ENCODE results near the gene LEF1.

Gene LEF1

DNA sequence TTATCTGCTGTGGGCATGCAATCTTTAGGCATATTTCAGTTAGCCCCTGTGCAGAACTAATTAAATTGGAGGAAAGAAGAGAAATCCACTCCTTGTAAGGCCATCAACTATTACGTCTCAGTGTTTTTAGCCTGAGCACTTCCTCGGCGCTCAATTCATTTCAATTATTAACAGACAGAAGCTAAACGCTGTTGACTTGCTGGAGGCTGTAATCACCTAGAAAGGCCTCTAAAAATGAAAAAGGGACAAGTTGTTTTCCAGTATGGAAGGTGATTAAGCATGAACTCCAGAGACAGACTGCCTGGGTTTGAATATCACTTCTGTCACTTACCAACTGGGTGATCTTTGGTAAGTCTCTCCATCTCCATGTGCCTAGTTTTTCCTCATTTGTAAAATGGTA lies 59.6 kb downstream of the LEF1 start:
- Mint-ChIP-seq H3K27ac (no peak overlapping the region), H3K4me1 (ENCODE audit: low read depth in 2 of 2) (peaks cover 28 to 32% of the 10 kb centered on the region in 2 donors), H3K36me3 (ENCODE audit: insufficient read depth) (no peaks in the 10 kb centered on the region), H3K4me3 (no peak overlapping the region), H3K9me3 (no peaks in the 10 kb centered on the region), H3K27me3 (peaks cover 25 to 43% of the 10 kb centered on the region in 2 donors)
- DNase-seq: no peak
- ATAC-seq (replicated peaks): no peak

DNA sequence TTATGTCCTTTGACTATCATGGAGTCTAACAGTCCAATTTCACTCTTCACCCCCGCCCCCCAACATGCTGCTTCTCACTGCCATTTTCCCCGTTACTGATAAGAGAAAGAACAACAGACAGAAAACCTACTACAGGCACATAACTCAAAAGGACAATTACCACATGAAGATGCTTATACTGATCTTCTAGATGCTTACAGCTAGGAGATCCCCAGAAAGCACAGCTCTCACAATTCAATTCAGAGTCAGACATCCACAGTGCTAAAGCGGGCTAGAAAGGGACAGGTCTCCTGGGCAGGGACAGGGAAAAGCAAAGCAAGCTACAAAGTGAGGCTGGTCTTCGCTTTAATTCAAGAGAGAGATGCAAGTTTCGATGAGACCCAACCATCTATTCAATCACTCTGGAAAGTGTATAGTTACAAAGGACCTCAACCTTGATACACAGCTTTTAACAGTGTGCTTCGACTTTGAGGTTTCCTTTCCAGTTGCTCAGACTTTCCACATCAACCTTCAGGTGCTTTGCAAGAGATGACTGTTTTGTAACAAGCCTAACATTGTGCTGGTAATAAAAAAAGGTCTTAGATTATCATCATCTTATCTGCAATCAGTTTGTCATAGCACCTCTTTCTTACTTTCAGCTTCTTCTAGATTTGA lies 60.9 kb downstream of the LEF1 start:
- H3K36me3 Mint-ChIP-seq (ENCODE audit: insufficient read depth): no peaks in the 10 kb centered on the region
- peak overlapping the region in 1 of 2 donors; percentile 3 for H3K4me3 Mint-ChIP-seq
- peaks cover 19 to 25% of the 10 kb centered on the region in 2 donors for H3K4me1 Mint-ChIP-seq (ENCODE audit: low read depth in 2 of 2)
- no peaks in the 10 kb centered on the region for H3K9me3 Mint-ChIP-seq
- ATAC-seq (replicated peaks) (peak; percentile 66), DNase-seq (no peak)
- H3K27ac Mint-ChIP-seq: no peak overlapping the region
- H3K27me3 Mint-ChIP-seq: peaks cover 25 to 43% of the 10 kb centered on the region in 2 donors

- Mint-ChIP-seq H3K9me3 (no peaks in the 10 kb centered on the region), H3K36me3 (ENCODE audit: insufficient read depth) (no peaks in the 10 kb centered on the region), H3K27ac (no peak overlapping the region), H3K4me1 (ENCODE audit: low read depth in 2 of 2) (peaks cover 19 to 21% of the 10 kb centered on the region in 2 donors), H3K27me3 (peaks cover 25 to 43% of the 10 kb centered on the region in 2 donors), H3K4me3 (no peak overlapping the region)
- ATAC-seq (replicated peaks): no peak
- DNase-seq: no peak
Observed at GRCh38 chr4:108107101-108107500, 61.6 kb downstream of the LEF1 start.

DNA sequence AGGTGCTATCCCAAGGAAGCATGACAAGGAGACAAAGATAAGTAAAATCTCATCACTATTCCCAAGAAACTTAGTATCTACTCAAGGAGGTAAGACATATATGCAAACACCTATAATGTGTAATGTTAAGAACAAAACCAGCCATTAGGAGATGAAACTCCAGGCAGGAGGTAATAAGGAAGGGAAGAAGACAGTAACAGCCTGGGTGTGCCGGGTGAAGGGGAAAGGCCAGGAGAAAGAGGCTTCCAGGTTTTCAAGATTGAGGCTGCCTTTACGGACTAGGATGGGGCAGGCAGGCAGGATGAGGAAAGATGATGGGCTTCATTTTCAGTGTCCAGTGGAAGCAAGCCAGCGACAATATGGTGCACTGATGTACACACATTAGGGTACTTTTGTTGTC lies 62.5 kb downstream of the LEF1 start:
- Mint-ChIP-seq H3K4me3 (no peak overlapping the region), H3K4me1 (ENCODE audit: low read depth in 2 of 2) (peaks cover 17 to 19% of the 10 kb centered on the region in 2 donors), H3K36me3 (ENCODE audit: insufficient read depth) (no peaks in the 10 kb centered on the region), H3K9me3 (no peaks in the 10 kb centered on the region), H3K27ac (no peak overlapping the region), H3K27me3 (peaks cover 24 to 48% of the 10 kb centered on the region in 2 donors)
- DNase-seq (no peak), ATAC-seq (replicated peaks) (no peak)

DNA sequence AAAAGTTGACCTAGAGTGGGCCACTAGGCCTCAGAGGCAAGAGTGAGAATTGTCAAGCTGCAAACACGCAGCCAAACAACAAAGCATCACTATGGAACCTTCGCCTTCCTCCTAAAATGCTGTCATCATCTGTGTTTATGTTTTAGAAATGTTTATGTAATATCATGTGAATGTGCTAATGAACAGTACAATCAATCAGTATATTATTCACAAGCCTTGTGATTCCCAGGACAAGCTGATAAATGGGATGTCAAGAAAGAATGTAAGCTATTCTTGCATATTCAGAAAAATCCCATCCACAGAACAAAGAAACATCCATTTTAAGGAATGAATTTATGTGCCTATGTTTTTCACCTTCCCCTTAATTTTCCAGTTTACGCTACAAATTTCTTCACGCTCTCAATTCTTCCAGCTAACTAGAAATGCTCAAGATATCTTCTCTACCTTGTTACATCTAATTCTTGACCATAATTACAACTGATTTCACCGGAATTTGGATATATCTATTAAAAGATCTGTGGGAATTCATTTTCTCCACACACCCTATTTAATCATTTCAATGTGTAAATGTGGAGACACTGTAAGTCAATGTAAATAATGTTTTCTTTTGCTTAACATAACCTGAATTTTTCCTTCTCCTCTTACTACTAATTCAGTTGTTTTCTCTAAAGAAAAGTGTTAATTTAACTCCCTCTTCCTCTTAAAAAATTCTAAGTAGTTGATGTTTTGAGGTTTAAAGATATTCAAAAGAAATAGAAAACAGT lies 65.5 kb downstream of the LEF1 start:
- Mint-ChIP-seq H3K4me3 (no peak overlapping the region), H3K4me1 (ENCODE audit: low read depth in 2 of 2) (peaks cover 4 to 5% of the 10 kb centered on the region in 2 donors), H3K27ac (no peak overlapping the region), H3K27me3 (peaks cover 30 to 40% of the 10 kb centered on the region in 2 donors), H3K9me3 (no peaks in the 10 kb centered on the region), H3K36me3 (ENCODE audit: insufficient read depth) (no peaks in the 10 kb centered on the region)
- ATAC-seq (replicated peaks) (no peak), DNase-seq (no peak)

GRCh38 chr4:108100827-108101226 lies 67.9 kb downstream of the LEF1 start:
- Mint-ChIP-seq H3K27me3 (peaks cover 37 to 51% of the 10 kb centered on the region in 2 donors), H3K36me3 (ENCODE audit: insufficient read depth) (no peaks in the 10 kb centered on the region), H3K4me1 (ENCODE audit: low read depth in 2 of 2) (no peaks in the 10 kb centered on the region), H3K9me3 (no peaks in the 10 kb centered on the region), H3K27ac (no peak overlapping the region), H3K4me3 (no peak overlapping the region)
- no peak for DNase-seq
- no peak for ATAC-seq (replicated peaks)

- Mint-ChIP-seq H3K4me3 (no peak overlapping the region), H3K27me3 (peaks cover 42 to 49% of the 10 kb centered on the region in 2 donors), H3K36me3 (ENCODE audit: insufficient read depth) (no peaks in the 10 kb centered on the region), H3K27ac (no peak overlapping the region), H3K4me1 (ENCODE audit: low read depth in 2 of 2) (no peaks in the 10 kb centered on the region), H3K9me3 (no peaks in the 10 kb centered on the region)
- DNase-seq (no peak), ATAC-seq (replicated peaks) (no peak)
Observed at GRCh38 chr4:108099838-108100237, 68.9 kb downstream of the LEF1 start.

GRCh38 chr4:108097990-108098553 lies 70.7 kb downstream of the LEF1 start:
- H3K9me3 Mint-ChIP-seq: no peaks in the 10 kb centered on the region
- DNase-seq (no peak), ATAC-seq (replicated peaks) (no peak)
- no peak overlapping the region for H3K27ac Mint-ChIP-seq
- H3K27me3 Mint-ChIP-seq: peaks cover 38 to 43% of the 10 kb centered on the region in 2 donors
- H3K4me3 Mint-ChIP-seq: no peak overlapping the region
- peaks cover 0 to 4% of the 10 kb centered on the region in 2 donors for H3K4me1 Mint-ChIP-seq (ENCODE audit: low read depth in 2 of 2)
- no peaks in the 10 kb centered on the region for H3K36me3 Mint-ChIP-seq (ENCODE audit: insufficient read depth)

- H3K4me3 Mint-ChIP-seq: no peak overlapping the region
- H3K27me3 Mint-ChIP-seq: peaks cover 27% of the 10 kb centered on the region in 2 donors
- H3K4me1 Mint-ChIP-seq (ENCODE audit: low read depth in 2 of 2): peaks cover 0 to 4% of the 10 kb centered on the region in 2 donors
- ATAC-seq (replicated peaks) (no peak), DNase-seq (no peak)
- H3K36me3 Mint-ChIP-seq (ENCODE audit: insufficient read depth): no peaks in the 10 kb centered on the region
- H3K27ac Mint-ChIP-seq: no peak overlapping the region
- H3K9me3 Mint-ChIP-seq: no peaks in the 10 kb centered on the region
Observed at GRCh38 chr4:108094923-108095482, 73.7 kb downstream of the LEF1 start.

- Mint-ChIP-seq H3K27me3 (peaks cover 27% of the 10 kb centered on the region in 2 donors), H3K9me3 (no peaks in the 10 kb centered on the region), H3K4me3 (no peak overlapping the region), H3K36me3 (ENCODE audit: insufficient read depth) (no peaks in the 10 kb centered on the region), H3K4me1 (ENCODE audit: low read depth in 2 of 2) (peaks cover 0 to 4% of the 10 kb centered on the region in 2 donors), H3K27ac (no peak overlapping the region)
- no peak for ATAC-seq (replicated peaks)
- DNase-seq: no peak
Observed at GRCh38 chr4:108094131-108094530, 74.6 kb downstream of the LEF1 start.

- Mint-ChIP-seq H3K4me3 (no peak overlapping the region), H3K27ac (no peak overlapping the region), H3K4me1 (ENCODE audit: low read depth in 2 of 2) (peaks cover 0 to 4% of the 10 kb centered on the region in 2 donors), H3K27me3 (peaks cover 19 to 23% of the 10 kb centered on the region in 2 donors), H3K9me3 (no peaks in the 10 kb centered on the region), H3K36me3 (ENCODE audit: insufficient read depth) (no peaks in the 10 kb centered on the region)
- ATAC-seq (replicated peaks) (no peak), DNase-seq (no peak)
Observed at GRCh38 chr4:108092288-108092687, 76.4 kb downstream of the LEF1 start.

DNA sequence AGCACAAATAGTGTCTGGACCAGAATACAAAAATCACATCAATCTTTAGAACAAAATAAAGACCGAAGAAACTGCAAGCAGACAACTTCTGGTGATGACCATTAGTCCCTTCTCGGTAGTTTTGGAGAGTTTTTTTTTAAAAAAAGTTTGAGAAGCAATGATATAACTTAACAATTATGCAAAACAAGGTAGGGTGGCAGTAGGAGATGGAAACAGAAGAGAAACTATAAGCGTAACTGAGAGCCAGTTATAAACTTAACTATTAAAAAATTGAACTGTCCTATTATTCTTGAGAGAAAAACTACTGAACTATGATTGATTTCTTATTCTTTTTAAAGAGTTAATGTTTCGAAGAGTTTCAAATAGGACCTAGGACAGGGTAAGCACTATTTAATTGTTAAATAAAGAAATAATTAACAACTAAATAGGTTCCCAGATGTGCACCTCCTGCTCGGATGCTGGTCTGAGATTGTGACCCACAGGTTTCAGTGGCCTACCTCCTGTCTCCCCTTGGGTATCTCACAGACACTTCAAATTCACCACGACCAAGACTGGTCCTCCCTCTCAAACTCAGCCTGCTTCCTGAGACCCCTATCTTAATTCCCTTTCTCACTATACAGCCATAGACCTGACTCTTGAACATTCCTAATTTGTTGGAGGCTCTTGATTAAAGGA lies 81.3 kb downstream of the LEF1 start:
- no peak overlapping the region for H3K4me3 Mint-ChIP-seq
- no peak for DNase-seq
- no peak for ATAC-seq (replicated peaks)
- no peaks in the 10 kb centered on the region for H3K4me1 Mint-ChIP-seq (ENCODE audit: low read depth in 2 of 2)
- peaks cover 1% of the 10 kb centered on the region for H3K36me3 Mint-ChIP-seq (ENCODE audit: insufficient read depth)
- peaks cover under 1 to 3% of the 10 kb centered on the region in 2 donors for H3K27me3 Mint-ChIP-seq
- no peak overlapping the region for H3K27ac Mint-ChIP-seq
- no peaks in the 10 kb centered on the region for H3K9me3 Mint-ChIP-seq

GRCh38 chr4:108081256-108081655 lies 87.5 kb downstream of the LEF1 start:
- DNase-seq (no peak), ATAC-seq (replicated peaks) (no peak)
- Mint-ChIP-seq H3K4me1 (ENCODE audit: low read depth in 2 of 2) (peaks cover 4% of the 10 kb centered on the region in 2 donors), H3K27ac (peak overlapping the region; percentile 5 to 42), H3K27me3 (peaks cover 22 to 32% of the 10 kb centered on the region in 2 donors), H3K9me3 (no peaks in the 10 kb centered on the region), H3K36me3 (ENCODE audit: insufficient read depth) (peaks cover 7% of the 10 kb centered on the region), H3K4me3 (no peak overlapping the region)

Measured in effector memory CD8-positive, alpha-beta T cell (primary cell).